ENCODE results near the gene NDST4.
A peak's percentile ranks its signal among the peaks of the same experiment; 100 is the strongest.

The NDST4 gene

GRCh38 chr4:115058533-115058932, 54.9 kb downstream of the NDST4 start:
- Histone ChIP-seq H3K27ac (ENCODE audit: low read length) (no peak overlapping the region), H3K4me1 (ENCODE audit: control insufficient read depth, insufficient read depth, low read length) (no peaks in the 10 kb centered on the region), H3K4me3 (ENCODE audit: low read length) (no peak overlapping the region), H3K36me3 (ENCODE audit: control insufficient read depth, insufficient read depth, low read length) (no peaks in the 10 kb centered on the region), H3K27me3 (ENCODE audit: control insufficient read depth, insufficient read depth, low read length) (no peaks in the 10 kb centered on the region), H3K9me3 (ENCODE audit: control insufficient read depth, insufficient read depth, low read length) (no peaks in the 10 kb centered on the region; the same call in 1 of the 2 replicates)
- DNase-seq (ENCODE audit: low read depth, low spot score): no peak
- WGBS (ENCODE audit: insufficient coverage, insufficient read length): no CpG with 5 or more reads among the region's 1 CpG

- DNase-seq (ENCODE audit: low read depth, low spot score): no peak
- no peaks in the 10 kb centered on the region; the same call in 1 of the 2 replicates for H3K9me3 ChIP-seq (ENCODE audit: control insufficient read depth, insufficient read depth, low read length)
- H3K4me3 ChIP-seq (ENCODE audit: low read length): no peak overlapping the region
- H3K4me1 ChIP-seq (ENCODE audit: control insufficient read depth, insufficient read depth, low read length): no peaks in the 10 kb centered on the region
- H3K27ac ChIP-seq (ENCODE audit: low read length): no peak overlapping the region
- no peaks in the 10 kb centered on the region for H3K36me3 ChIP-seq (ENCODE audit: control insufficient read depth, insufficient read depth, low read length)
- no CpG with 5 or more reads among the region's 4 CpGs for WGBS (ENCODE audit: insufficient coverage, insufficient read length)
- no peaks in the 10 kb centered on the region for H3K27me3 ChIP-seq (ENCODE audit: control insufficient read depth, insufficient read depth, low read length)
Measured at GRCh38 chr4:115054836-115055235, 58.6 kb downstream of the NDST4 start.

GRCh38 chr4:115053313-115053712, 60.1 kb downstream of the NDST4 start:
- no peak for DNase-seq (ENCODE audit: low read depth, low spot score)
- Histone ChIP-seq H3K27ac (ENCODE audit: low read length) (no peak overlapping the region), H3K4me3 (ENCODE audit: low read length) (no peak overlapping the region), H3K4me1 (ENCODE audit: control insufficient read depth, insufficient read depth, low read length) (no peaks in the 10 kb centered on the region), H3K9me3 (ENCODE audit: control insufficient read depth, insufficient read depth, low read length) (no peaks in the 10 kb centered on the region), H3K27me3 (ENCODE audit: control insufficient read depth, insufficient read depth, low read length) (no peaks in the 10 kb centered on the region), H3K36me3 (ENCODE audit: control insufficient read depth, insufficient read depth, low read length) (no peaks in the 10 kb centered on the region)
- no CpG with 5 or more reads among the region's 1 CpG for WGBS (ENCODE audit: insufficient coverage, insufficient read length)

- Histone ChIP-seq H3K27ac (ENCODE audit: low read length) (no peak overlapping the region), H3K9me3 (ENCODE audit: control insufficient read depth, insufficient read depth, low read length) (no peaks in the 10 kb centered on the region), H3K36me3 (ENCODE audit: control insufficient read depth, insufficient read depth, low read length) (no peaks in the 10 kb centered on the region), H3K27me3 (ENCODE audit: control insufficient read depth, insufficient read depth, low read length) (no peaks in the 10 kb centered on the region), H3K4me1 (ENCODE audit: control insufficient read depth, insufficient read depth, low read length) (no peaks in the 10 kb centered on the region), H3K4me3 (ENCODE audit: low read length) (no peak overlapping the region)
- 100% methylated on average over 1 of the region's 3 CpGs for WGBS (ENCODE audit: insufficient coverage, insufficient read length)
- peak; percentile 1 for DNase-seq (ENCODE audit: low read depth, low spot score)
Measured at GRCh38 chr4:115042496-115042895, 70.9 kb downstream of the NDST4 start.

DNA sequence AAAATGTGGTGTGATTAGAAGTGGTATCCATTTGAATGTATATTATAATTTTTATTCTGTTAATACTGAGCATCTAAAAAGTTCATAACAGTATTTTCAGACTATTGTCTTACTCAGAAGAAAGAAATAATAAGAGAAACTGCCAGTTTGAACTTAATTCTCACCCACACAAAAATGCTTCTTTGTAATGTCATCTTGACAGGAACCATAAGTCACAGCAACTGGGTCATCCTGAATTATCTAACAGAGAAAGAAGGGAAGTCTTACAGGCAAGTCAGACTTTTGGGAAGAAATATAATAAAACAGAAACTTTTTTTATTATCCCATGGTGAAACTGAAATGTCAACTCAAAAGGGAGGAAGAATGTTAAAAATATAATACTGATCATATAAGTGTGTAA, 83.1 kb downstream of the NDST4 start:
- Histone ChIP-seq H3K27ac (ENCODE audit: low read length) (no peak overlapping the region), H3K9me3 (ENCODE audit: control insufficient read depth, insufficient read depth, low read length) (no peaks in the 10 kb centered on the region), H3K27me3 (ENCODE audit: control insufficient read depth, insufficient read depth, low read length) (no peaks in the 10 kb centered on the region), H3K4me3 (ENCODE audit: low read length) (no peak overlapping the region), H3K36me3 (ENCODE audit: control insufficient read depth, insufficient read depth, low read length) (no peaks in the 10 kb centered on the region), H3K4me1 (ENCODE audit: control insufficient read depth, insufficient read depth, low read length) (no peaks in the 10 kb centered on the region)
- no peak for DNase-seq (ENCODE audit: low read depth, low spot score)

DNA sequence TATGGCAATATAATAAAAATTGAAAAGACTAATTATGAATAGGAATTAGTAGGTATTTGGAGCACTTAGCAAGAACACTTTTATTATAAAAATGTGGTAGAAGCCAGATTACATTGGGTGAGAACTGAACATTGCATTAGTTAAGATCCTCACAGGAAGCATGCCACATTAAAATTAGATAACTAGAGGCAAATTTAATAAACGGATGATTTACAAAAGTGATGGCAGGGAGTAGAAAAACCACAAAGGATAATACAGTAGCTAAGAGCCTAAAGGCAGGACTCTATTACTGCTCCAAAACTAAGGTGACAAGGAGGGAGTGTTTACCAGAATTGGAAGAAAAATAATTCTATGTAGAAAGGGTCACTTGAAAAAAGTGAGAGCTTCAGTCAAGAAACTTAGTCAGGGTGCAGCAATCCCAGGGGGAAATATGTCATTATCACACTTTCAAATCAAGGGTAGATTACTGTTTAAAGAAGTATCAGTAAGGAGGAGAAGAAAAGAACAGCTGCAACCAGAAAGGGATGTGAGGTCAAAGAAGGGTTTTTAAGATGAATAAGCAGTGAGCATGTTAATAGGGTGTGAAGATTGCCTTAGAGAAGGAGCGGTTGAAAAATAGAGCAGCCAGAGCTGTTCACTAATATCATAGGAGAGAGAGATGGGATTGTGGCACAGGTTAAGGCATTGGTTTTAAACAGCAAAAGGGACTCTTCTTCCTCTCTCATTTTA, 84.6 kb downstream of the NDST4 start:
- no CpG with 5 or more reads among the region's 2 CpGs for WGBS (ENCODE audit: insufficient coverage, insufficient read length)
- Histone ChIP-seq H3K27me3 (ENCODE audit: control insufficient read depth, insufficient read depth, low read length) (peaks cover 2% of the 10 kb centered on the region; the same call in 1 of the 2 replicates), H3K4me3 (ENCODE audit: low read length) (no peak overlapping the region), H3K27ac (ENCODE audit: low read length) (no peak overlapping the region), H3K36me3 (ENCODE audit: control insufficient read depth, insufficient read depth, low read length) (no peaks in the 10 kb centered on the region), H3K9me3 (ENCODE audit: control insufficient read depth, insufficient read depth, low read length) (no peaks in the 10 kb centered on the region), H3K4me1 (ENCODE audit: control insufficient read depth, insufficient read depth, low read length) (no peaks in the 10 kb centered on the region)
- DNase-seq (ENCODE audit: low read depth, low spot score): no peak

DNA sequence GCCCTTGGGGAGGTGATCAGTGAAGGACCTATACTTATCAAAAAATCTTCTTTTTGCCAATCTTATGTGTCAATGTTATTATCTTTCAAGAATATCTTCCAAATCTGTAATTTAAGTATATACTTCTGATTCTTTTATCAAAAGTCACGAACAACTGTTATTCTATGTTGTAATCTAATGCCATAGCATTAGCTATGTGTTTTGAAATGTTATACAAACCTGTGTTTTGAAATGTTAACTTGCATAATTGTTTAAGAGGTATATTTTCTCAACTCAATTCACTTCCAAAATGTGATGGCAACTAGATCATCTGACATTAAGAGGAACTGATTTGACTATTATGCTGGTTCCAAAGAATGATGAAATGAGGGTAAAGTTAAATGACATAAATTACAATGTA, 113.5 kb downstream of the NDST4 start:
- Histone ChIP-seq H3K9me3 (ENCODE audit: control insufficient read depth, insufficient read depth, low read length) (no peaks in the 10 kb centered on the region), H3K36me3 (ENCODE audit: control insufficient read depth, insufficient read depth, low read length) (no peaks in the 10 kb centered on the region), H3K27ac (ENCODE audit: low read length) (no peak overlapping the region), H3K27me3 (ENCODE audit: control insufficient read depth, insufficient read depth, low read length) (no peaks in the 10 kb centered on the region), H3K4me3 (ENCODE audit: low read length) (no peak overlapping the region), H3K4me1 (ENCODE audit: control insufficient read depth, insufficient read depth, low read length) (no peaks in the 10 kb centered on the region)
- WGBS (ENCODE audit: insufficient coverage, insufficient read length): no CpG with 5 or more reads among the region's 1 CpG
- DNase-seq (ENCODE audit: low read depth, low spot score): no peak

- Histone ChIP-seq H3K27ac (ENCODE audit: low read length) (no peak overlapping the region), H3K4me1 (ENCODE audit: control insufficient read depth, insufficient read depth, low read length) (no peaks in the 10 kb centered on the region), H3K27me3 (ENCODE audit: control insufficient read depth, insufficient read depth, low read length) (no peaks in the 10 kb centered on the region), H3K9me3 (ENCODE audit: control insufficient read depth, insufficient read depth, low read length) (no peaks in the 10 kb centered on the region), H3K36me3 (ENCODE audit: control insufficient read depth, insufficient read depth, low read length) (no peaks in the 10 kb centered on the region), H3K4me3 (ENCODE audit: low read length) (no peak overlapping the region)
- no peak for DNase-seq (ENCODE audit: low read depth, low spot score)
Measured at GRCh38 chr4:114998316-114998715, 115.1 kb downstream of the NDST4 start.

DNA sequence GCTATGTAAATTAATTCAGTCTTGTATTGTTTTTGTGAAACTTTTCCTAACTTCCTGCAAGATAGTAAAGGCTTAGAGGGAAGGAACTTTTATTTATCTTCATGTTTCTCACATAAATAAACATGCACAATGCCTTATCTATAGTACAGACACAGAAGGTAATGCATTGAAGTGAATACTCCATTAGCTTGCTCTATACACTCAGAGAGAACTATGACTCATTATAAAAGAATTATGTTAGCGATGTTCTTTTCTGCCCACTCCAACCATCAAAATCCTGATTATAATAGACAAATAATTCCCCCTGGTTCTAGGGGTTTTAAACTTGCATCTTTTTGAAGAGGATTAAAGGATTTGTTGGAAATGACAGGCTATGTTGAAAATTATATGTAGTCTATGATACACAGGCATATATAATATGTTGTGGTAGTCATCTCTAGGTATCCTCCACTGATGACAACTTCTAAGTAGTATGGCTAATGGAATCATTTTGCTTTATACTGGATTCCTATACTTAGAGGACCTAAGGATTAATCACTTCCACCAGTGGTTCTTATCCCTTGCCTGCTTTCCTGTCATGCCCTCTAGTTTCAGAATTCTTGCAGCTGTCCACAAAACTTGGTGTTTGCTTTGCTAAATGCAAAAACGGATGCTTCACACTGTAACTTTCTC, 115.7 kb downstream of the NDST4 start:
- WGBS (ENCODE audit: insufficient coverage, insufficient read length): no CpG with 5 or more reads among the region's 2 CpGs
- Histone ChIP-seq H3K27ac (ENCODE audit: low read length) (no peak overlapping the region), H3K36me3 (ENCODE audit: control insufficient read depth, insufficient read depth, low read length) (no peaks in the 10 kb centered on the region), H3K4me3 (ENCODE audit: low read length) (no peak overlapping the region), H3K4me1 (ENCODE audit: control insufficient read depth, insufficient read depth, low read length) (no peaks in the 10 kb centered on the region), H3K9me3 (ENCODE audit: control insufficient read depth, insufficient read depth, low read length) (no peaks in the 10 kb centered on the region), H3K27me3 (ENCODE audit: control insufficient read depth, insufficient read depth, low read length) (no peaks in the 10 kb centered on the region)
- DNase-seq (ENCODE audit: low read depth, low spot score): no peak

DNA sequence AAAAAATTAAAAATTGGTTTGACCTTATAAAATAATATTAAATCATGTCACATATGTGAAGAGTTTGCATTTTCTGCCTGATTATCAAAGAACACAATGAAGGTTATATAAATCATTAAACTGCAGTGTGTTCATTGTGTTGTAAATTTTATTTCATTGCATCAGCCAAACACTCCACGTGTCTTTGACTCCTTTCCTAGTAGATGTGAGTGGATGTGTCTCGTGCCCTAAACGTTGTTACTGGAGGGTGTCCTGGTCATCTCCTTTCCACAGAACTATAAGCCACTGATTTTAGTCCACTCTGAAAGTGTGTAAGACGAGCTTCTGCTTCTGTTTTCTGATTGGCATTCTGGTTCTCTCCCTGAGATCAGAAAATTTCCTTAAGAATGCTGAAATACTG, 127.3 kb downstream of the NDST4 start:
- Histone ChIP-seq H3K36me3 (ENCODE audit: control insufficient read depth, insufficient read depth, low read length) (no peaks in the 10 kb centered on the region), H3K4me3 (ENCODE audit: low read length) (no peak overlapping the region), H3K9me3 (ENCODE audit: control insufficient read depth, insufficient read depth, low read length) (no peaks in the 10 kb centered on the region), H3K27ac (ENCODE audit: low read length) (no peak overlapping the region), H3K27me3 (ENCODE audit: control insufficient read depth, insufficient read depth, low read length) (no peaks in the 10 kb centered on the region), H3K4me1 (ENCODE audit: control insufficient read depth, insufficient read depth, low read length) (no peaks in the 10 kb centered on the region; the same call in 1 of the 2 replicates)
- no CpG with 5 or more reads among the region's 4 CpGs for WGBS (ENCODE audit: insufficient coverage, insufficient read length)
- DNase-seq (ENCODE audit: low read depth, low spot score): no peak

Measured in iPS DF 6.9 (cell line).